BJ (cell line): ENCODE results near the gene CDH23. TPM values are rescaled to one million over a fixed set of nuclear protein-coding genes. Genes with fewer than 3 reads are reported as not detected.

Experiments
- CTCF ChIA-PET: fragments of 350-600 bp; formaldehyde crosslinking; extraction: SDS; loops from one replicate; lab custom pipeline; 2021; ENCODE audit warnings: antibody characterized with exemption, inconsistent platforms; lab: Yijun Ruan, JAX
- POLR2A ChIA-PET: fragments of 300-600 bp; sonication (Branson Sonifier 250); formaldehyde crosslinking; extraction: SDS; loops from one replicate; lab custom pipeline; 2021; ENCODE audit warnings: antibody characterized with exemption; lab: Charles Lee
- DNase-seq: peaks from one replicate; pipeline ENCODE4 v3.0.0-alpha.2; 2011; ENCODE audit warnings: low read depth
- H3K27me3 ChIP-seq: 2 replicates; pipeline ENCODE4 v1.6.0; 2011; ENCODE audit warnings: low read length; ENCODE audit not compliant: control insufficient read depth, insufficient read depth
- H3K36me3 ChIP-seq: 2 replicates; pipeline ENCODE4 v1.5.1; 2011; ENCODE audit warnings: low read length; ENCODE audit not compliant: control insufficient read depth, insufficient read depth
- H3K4me3 ChIP-seq: 2 replicates; pipeline ENCODE4 v1.5.1; 2011; ENCODE audit warnings: low read depth, mild to moderate bottlenecking, control low read depth, low read length
- polyA plus RNA-seq: library from polyadenylated mRNA; depleted of rRNA; stranded (reverse); fragments of >200 nt; gene quantifications from 2 replicates; pipeline ENCODE4 v1.2.3, GENCODE V29; 2011
- TF ChIP-seq, protein P1 (sequence below): IDR thresholded peaks from 2 replicates; pipeline ENCODE4 v1.5.1; 2011; ENCODE audit warnings: low read depth, mild to moderate bottlenecking, control low read depth, inconsistent platforms, low read length, moderate library complexity; ENCODE audit not compliant: insufficient read depth

Gene CDH23
- polyA plus RNA-seq, 1 experiment: 0.05 TPM

DNA sequence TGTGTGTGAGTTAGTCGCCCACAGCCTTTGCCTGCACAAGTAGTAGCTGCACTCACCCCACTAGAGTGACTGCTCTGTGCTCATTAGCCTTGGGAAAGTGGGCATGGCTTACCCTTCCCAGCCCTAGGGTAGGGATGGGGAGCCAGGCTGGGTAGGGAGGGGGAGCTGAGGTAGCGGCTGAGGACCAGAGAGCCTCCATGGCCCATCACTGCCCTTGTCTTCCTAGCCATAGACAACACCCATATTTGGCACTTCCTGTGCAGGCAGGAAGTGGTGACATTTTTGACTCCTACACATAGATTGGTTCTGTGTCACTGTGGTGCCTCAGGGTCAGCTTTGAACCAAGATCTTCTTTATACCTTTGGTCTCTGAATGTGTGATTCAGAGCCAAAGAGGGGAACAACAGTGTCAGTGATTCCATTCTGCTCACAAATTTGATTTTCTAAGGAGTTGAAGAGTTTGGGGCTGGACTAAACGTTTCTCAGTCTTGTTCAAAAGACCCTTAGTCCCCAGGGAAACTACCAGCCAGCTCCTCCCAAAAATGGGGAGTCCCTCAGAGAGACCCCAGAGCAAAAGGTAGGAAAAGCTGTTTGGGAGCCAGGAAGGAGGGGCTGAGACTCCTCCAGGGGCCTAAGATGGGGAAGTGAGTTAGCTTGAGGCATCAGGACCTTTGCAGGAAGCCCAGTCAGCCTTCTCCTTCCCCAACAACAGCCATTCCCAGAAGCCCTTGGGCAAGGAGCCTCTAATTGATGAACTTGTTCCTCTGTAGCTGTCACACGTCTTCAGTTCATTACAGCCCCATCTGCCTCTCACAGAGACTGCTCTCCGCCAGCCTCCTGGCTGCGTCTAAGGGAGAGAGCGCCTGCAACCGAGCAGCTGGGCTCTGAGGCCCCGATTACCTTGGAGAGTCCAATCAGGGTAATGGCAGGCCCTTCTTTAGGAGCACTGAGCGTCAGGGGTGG, 135.0 kb downstream of the CDH23 start:
- H3K36me3 ChIP-seq: no peaks in the 10 kb centered on the region
- TF ChIP-seq, protein P1, sequence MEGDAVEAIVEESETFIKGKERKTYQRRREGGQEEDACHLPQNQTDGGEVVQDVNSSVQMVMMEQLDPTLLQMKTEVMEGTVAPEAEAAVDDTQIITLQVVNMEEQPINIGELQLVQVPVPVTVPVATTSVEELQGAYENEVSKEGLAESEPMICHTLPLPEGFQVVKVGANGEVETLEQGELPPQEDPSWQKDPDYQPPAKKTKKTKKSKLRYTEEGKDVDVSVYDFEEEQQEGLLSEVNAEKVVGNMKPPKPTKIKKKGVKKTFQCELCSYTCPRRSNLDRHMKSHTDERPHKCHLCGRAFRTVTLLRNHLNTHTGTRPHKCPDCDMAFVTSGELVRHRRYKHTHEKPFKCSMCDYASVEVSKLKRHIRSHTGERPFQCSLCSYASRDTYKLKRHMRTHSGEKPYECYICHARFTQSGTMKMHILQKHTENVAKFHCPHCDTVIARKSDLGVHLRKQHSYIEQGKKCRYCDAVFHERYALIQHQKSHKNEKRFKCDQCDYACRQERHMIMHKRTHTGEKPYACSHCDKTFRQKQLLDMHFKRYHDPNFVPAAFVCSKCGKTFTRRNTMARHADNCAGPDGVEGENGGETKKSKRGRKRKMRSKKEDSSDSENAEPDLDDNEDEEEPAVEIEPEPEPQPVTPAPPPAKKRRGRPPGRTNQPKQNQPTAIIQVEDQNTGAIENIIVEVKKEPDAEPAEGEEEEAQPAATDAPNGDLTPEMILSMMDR: no peak
- no peak overlapping the region for H3K4me3 ChIP-seq
- H3K27me3 ChIP-seq: peaks cover 4% of the 10 kb centered on the region
- POLR2A ChIA-PET: no interaction called here
- no peak for DNase-seq
- CTCF ChIA-PET: interaction anchor here (0.6 to 1.0 kb wide), 2 partner anchors 17 to 77 kb away, joined by 3 read pairs; no protein-coding TSS in a partner anchor

DNA sequence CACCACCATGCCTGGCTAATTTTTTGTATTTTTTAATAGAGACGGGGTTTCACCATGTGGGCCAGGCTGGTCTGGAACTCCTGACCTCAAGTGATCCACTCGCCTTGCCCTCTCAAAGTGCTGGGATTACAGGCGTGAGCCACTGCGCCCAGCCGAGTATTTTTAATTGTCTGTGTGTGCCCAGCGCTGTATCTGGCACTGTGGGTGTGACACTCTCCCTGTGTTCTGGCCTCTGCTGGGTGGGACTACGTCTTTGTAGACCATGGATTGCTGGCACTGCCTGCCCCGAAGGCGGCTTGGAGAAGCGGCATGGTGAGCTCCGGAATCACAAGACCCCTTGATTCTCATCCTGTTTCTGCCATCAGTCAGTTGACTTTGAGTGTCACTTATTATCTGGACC, 136.2 kb downstream of the CDH23 start:
- H3K27me3 ChIP-seq: peaks cover 4% of the 10 kb centered on the region
- DNase-seq: no peak
- TF ChIP-seq, protein P1: no peak
- H3K4me3 ChIP-seq: no peak overlapping the region
- no peaks in the 10 kb centered on the region for H3K36me3 ChIP-seq
- CTCF ChIA-PET: interaction anchor here (1.0 kb wide), 1 partner anchor 15 kb away, joined by 3 read pairs; no protein-coding TSS in a partner anchor
- POLR2A ChIA-PET: no interaction called here

DNA sequence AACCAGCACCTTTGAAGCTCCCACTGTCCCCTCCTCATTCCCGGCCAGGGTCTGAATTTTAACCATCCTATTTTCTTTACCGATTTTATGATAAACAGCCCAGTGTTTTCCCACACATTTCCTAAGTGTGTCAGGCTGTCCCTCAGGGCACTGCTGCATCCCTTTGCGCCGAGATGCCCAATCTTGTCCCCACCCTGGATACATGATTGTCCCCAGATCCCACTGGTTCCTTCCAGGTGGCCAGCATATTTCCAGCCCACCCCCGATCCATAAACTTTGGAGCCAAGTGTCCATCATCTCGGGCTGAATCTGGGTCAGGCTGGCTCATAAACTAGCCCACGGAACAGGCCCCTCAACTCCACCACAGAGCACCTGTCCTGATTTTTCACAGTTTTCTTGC, 137.2 kb downstream of the CDH23 start:
- DNase-seq: no peak
- Histone ChIP-seq H3K4me3 (no peak overlapping the region), H3K27me3 (peaks cover 4% of the 10 kb centered on the region), H3K36me3 (no peaks in the 10 kb centered on the region)
- TF ChIP-seq, protein P1: no peak
- CTCF ChIA-PET: no interaction called here
- POLR2A ChIA-PET: no interaction called here

DNA sequence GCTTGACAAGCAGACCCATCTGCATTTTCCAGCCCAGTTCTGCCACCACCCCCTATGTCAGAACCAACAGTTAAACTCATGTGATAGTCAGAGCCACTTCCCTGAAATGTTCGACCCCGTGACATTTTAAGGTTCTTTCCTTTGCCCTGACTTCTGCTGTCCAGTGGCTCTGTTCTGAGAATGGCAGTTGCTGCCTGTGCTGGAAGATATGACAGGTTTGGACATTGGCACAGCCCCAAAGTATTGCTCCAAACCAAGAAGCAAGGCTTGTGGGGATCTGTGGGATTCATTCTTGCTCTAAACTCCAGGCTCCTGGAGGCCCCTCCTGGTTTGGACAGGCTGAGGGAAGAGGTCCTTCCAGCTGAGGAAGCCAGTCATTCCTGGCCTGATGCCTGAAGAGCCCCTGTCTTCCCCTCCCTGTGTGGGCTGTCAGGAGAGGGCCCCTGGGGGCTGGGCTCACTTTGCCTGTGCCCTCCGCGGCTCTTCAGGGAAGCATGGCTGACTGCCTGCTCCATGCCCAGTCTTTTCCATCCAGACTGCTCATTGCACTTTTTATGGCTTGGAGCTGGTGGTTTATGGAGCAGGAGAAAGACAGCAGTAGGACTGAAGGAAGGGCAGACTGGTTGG, 138.0 kb downstream of the CDH23 start:
- H3K4me3 ChIP-seq: no peak overlapping the region
- ChIA-PET POLR2A (no interaction called here), CTCF (no interaction called here)
- H3K27me3 ChIP-seq: peaks cover 5% of the 10 kb centered on the region
- TF ChIP-seq, protein P1: no peak
- H3K36me3 ChIP-seq: no peaks in the 10 kb centered on the region
- no peak for DNase-seq

DNA sequence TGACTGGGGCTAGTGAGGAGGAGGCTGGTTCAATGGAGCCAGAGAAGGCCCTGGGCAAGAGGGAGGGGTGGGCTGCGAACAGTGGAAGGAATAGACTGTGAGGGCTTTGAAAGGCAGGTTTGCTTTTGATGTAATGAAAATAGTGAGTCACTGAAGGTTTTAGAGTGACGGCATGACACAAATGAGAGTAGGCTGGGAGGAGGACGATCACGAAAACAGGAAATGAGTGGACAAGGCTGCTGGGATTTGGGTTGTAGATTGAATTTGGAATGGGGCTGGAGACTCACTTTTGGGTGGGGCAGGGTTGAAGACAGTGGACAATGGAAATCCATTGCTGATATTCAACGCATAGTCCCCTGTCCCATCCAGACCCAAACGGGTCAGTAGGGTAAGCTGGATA, 139.6 kb downstream of the CDH23 start:
- CTCF ChIA-PET: no interaction called here
- POLR2A ChIA-PET: no interaction called here
- H3K36me3 ChIP-seq: no peaks in the 10 kb centered on the region
- TF ChIP-seq, protein P1: no peak
- H3K4me3 ChIP-seq: no peak overlapping the region
- DNase-seq: no peak
- peaks cover 11% of the 10 kb centered on the region for H3K27me3 ChIP-seq
